Body of pancreas (tissue), 4 donors: ENCODE measurements around the gene DYSF.

Experiments used
- POLR2A ChIP-seq, 3 donors: fragments of 450-650 bp; IDR thresholded peaks; one replicate each; pipeline ENCODE4 v1.6.1; 2016; ENCODE audit warnings: antibody characterized with exemption in 3 of 3, mild to moderate bottlenecking in 2 of 3
- TF ChIP-seq, protein P1 (sequence below), 7 experiments: fragments of 450-650 bp in 4 of 7; fragments of 200-600 bp in 3 of 7; sonication (generic) in 3 of 7; IDR thresholded peaks; one replicate each; pipeline ENCODE4 v1.5.1; 2016 to 2019; ENCODE audit warnings: antibody characterized with exemption in 7 of 7

DNA sequence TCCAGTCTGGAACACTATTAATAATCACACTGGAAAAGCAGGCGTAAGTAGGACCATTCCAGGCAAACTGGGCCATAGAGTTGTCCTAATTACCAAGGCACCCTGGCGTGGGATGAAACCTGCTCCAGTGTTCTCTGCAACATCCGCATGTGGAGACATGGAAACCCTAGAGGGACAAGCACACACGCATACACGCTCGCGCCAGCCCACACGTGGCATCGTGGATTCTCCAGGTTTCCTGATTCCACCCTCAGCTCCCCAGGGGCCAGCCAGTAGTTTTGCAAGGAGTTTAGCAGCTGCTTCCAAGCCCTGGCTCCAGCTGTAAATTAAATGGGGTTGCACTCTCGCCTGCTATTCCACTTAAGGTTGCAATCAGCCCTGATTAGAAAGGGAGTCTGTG, 127.7 kb downstream of the DYSF start:
- TF ChIP-seq, protein P1, sequence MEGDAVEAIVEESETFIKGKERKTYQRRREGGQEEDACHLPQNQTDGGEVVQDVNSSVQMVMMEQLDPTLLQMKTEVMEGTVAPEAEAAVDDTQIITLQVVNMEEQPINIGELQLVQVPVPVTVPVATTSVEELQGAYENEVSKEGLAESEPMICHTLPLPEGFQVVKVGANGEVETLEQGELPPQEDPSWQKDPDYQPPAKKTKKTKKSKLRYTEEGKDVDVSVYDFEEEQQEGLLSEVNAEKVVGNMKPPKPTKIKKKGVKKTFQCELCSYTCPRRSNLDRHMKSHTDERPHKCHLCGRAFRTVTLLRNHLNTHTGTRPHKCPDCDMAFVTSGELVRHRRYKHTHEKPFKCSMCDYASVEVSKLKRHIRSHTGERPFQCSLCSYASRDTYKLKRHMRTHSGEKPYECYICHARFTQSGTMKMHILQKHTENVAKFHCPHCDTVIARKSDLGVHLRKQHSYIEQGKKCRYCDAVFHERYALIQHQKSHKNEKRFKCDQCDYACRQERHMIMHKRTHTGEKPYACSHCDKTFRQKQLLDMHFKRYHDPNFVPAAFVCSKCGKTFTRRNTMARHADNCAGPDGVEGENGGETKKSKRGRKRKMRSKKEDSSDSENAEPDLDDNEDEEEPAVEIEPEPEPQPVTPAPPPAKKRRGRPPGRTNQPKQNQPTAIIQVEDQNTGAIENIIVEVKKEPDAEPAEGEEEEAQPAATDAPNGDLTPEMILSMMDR (IDR thresholded peaks at IDR 0.05), result no peak
- no peak for TF ChIP-seq POLR2A (IDR thresholded peaks at IDR 0.05)
